Esophagus muscularis mucosa (tissue), 4 donors: ENCODE data around the gene UTP18. TPM values are rescaled to one million over a fixed set of nuclear protein-coding genes. Genes with fewer than 3 reads are reported as not detected.

Source experiments
- DNase-seq: peaks from one replicate; pipeline ENCODE4 v3.0.0-alpha.2; 2017; ENCODE audit errors: extremely low spot score
- H3K27ac ChIP-seq, 4 donors: fragments of 200-600 bp; sonication (generic); replicated peaks in 1 of 4; 1 replicate in 3 of 4; 2 replicates in 1 of 4; pipeline ENCODE4 v1.5.1; 2016 to 2019; ENCODE audit warnings: mild to moderate bottlenecking in 1 of 4
- H3K27me3 ChIP-seq, 4 donors: fragments of 200-600 bp; sonication (generic); one replicate each; pipeline versions ENCODE4 v1.5.1 to v1.6.0; 2016 to 2019
- H3K36me3 ChIP-seq, 4 donors: fragments of 200-600 bp; sonication (generic); one replicate each; pipeline ENCODE4 v1.5.1; 2016 to 2019
- H3K4me1 ChIP-seq, 4 donors: fragments of 200-600 bp; sonication (generic); one replicate each; pipeline ENCODE4 v1.5.1; 2016 to 2019
- H3K4me3 ChIP-seq, 4 donors: fragments of 200-600 bp; sonication (generic); 1 replicate in 2 of 4; 2 replicates in 2 of 4; pipeline ENCODE4 v1.5.1; 2016 to 2019; ENCODE audit warnings: mild to moderate bottlenecking in 4 of 4, moderate library complexity in 1 of 4
- H3K9me3 ChIP-seq, 4 donors: fragments of 200-600 bp; sonication (generic); 1 replicate in 3 of 4; 2 replicates in 1 of 4; pipeline ENCODE4 v1.5.1; 2016 to 2019
- EP300 ChIP-seq: sonication (generic); formaldehyde crosslinking; IDR thresholded peaks from one replicate; pipeline ENCODE4 v1.6.1; 2017; ENCODE audit warnings: antibody characterized with exemption
- POLR2A ChIP-seq: fragments of 450-650 bp; IDR thresholded peaks from one replicate; pipeline ENCODE4 v1.6.1; 2017; ENCODE audit warnings: antibody characterized with exemption, moderate library complexity, mild to moderate bottlenecking, low read depth
- POLR2AphosphoS5 ChIP-seq, 2 donors: sonication (generic); formaldehyde crosslinking; IDR thresholded peaks; one replicate each; pipeline ENCODE4 v1.6.1; 2017; ENCODE audit warnings: antibody characterized with exemption in 2 of 2
- WGBS: methylation state at CpG from one replicate; pipeline ENCODE4 v1.1.5; 2018; 5-methylcytosine and 5-hydroxymethylcytosine counted together
- intact Hi-C: fragments of 100-400 bp; cut with DNase I; formaldehyde crosslinking; loops from one replicate; pipeline ENCODE4 v1.15.1; 2023
- total RNA-seq, 4 donors: library from RNA; depleted of rRNA; stranded (reverse); fragments of >200 nt; gene quantifications; one replicate each; pipeline versions ENCODE4 v1.1.0 to v1.2.1, GENCODE V29; 2016
- TF ChIP-seq, protein P1 (sequence below), 3 experiments: fragments of 200-600 bp in 2 of 3; fragments of 450-650 bp in 1 of 3; sonication (generic) in 2 of 3; IDR thresholded peaks; one replicate each; pipeline ENCODE4 v1.5.1; 2017 to 2019; ENCODE audit warnings: antibody characterized with exemption in 3 of 3, mild to moderate bottlenecking in 2 of 3, moderate library complexity in 1 of 3

UTP18 gene
- total RNA-seq, 4 donors from 2014 or later, result 17.9 to 29.3 (median 21.1) TPM

- Histone ChIP-seq H3K36me3 (peaks cover 0 to 24% (median 19%) of the 10 kb centered on the region in 4 donors), H3K9me3 (no peaks in the 10 kb centered on the region), H3K27ac (no peak overlapping the region), H3K4me3 (no peak overlapping the region), H3K4me1 (peaks cover 28 to 55% (median 48%) of the 10 kb centered on the region in 4 donors), H3K27me3 (no peaks in the 10 kb centered on the region)
- TF ChIP-seq EP300 (no peak), POLR2A (no peak), POLR2AphosphoS5 (IDR thresholded peaks at IDR 0.05) (no peak)
- TF ChIP-seq, protein P1, sequence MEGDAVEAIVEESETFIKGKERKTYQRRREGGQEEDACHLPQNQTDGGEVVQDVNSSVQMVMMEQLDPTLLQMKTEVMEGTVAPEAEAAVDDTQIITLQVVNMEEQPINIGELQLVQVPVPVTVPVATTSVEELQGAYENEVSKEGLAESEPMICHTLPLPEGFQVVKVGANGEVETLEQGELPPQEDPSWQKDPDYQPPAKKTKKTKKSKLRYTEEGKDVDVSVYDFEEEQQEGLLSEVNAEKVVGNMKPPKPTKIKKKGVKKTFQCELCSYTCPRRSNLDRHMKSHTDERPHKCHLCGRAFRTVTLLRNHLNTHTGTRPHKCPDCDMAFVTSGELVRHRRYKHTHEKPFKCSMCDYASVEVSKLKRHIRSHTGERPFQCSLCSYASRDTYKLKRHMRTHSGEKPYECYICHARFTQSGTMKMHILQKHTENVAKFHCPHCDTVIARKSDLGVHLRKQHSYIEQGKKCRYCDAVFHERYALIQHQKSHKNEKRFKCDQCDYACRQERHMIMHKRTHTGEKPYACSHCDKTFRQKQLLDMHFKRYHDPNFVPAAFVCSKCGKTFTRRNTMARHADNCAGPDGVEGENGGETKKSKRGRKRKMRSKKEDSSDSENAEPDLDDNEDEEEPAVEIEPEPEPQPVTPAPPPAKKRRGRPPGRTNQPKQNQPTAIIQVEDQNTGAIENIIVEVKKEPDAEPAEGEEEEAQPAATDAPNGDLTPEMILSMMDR (IDR thresholded peaks at IDR 0.05), result no peak
- intact Hi-C loops, result no loop called here
- DNase-seq, result no peak
- 91% methylated on average over 3 of the region's 3 CpGs for WGBS
These were observed 4.2 kb upstream of the UTP18 start for GRCh38 chr17:51256101-51256500.

DNA sequence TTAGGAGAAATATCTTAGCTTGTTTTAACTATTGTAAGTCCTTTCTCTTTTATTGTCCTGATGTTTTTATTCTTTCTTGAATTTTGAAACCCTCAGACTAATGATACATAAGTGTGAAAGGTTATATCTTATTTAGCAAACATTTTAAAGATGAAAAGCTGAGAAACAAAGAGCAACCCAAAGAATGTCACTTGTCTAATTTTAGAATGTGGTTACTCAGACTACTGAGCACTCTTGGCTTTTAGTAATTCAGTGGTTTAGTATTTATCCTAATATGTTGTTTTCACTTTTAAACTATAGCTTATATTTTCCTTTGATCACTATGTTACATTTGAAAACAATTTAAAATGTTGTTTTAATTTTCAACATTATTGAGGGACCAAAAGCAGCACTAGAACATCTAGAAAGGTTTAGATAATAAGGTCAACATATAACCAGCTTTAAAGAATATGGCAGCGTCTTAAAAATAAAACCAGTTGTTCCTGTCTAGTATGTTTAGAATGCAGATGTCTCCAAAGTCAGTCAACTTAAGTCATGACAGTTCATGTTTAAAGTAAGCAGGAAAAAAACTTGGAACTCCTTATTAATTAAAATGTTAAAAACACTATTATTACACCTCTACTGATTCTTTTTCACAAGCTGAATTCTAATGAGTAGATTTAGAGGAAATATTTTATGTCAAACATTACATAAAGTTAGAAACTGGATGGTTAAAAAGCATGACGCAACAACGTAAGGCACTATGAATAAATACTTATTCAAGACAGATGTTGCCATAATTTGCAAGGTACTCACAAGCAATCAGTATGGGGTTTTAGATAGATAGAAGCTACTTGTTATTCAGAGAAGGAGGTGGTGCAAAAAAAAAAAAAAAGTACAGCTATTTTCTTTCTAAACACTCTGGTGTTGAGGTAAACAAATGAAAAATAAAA lies 2.9 kb upstream of the UTP18 start:
- Histone ChIP-seq H3K9me3 (no peaks in the 10 kb centered on the region), H3K27me3 (no peaks in the 10 kb centered on the region), H3K4me1 (peaks cover 39 to 68% (median 61%) of the 10 kb centered on the region in 4 donors), H3K27ac (peak overlapping the region in 1 of 4 donors; percentile 5), H3K36me3 (peaks cover 0 to 16% (median 15%) of the 10 kb centered on the region in 4 donors), H3K4me3 (peak overlapping the region in 2 of 4 donors; percentile 94 to 98)
- intact Hi-C loops, result no loop called here
- no peak for DNase-seq
- TF ChIP-seq POLR2A (no peak), POLR2AphosphoS5 (IDR thresholded peaks at IDR 0.05) (no peak), EP300 (no peak)
- TF ChIP-seq, protein P1 (IDR thresholded peaks at IDR 0.05), result no peak
- 68% methylated on average over 3 of the region's 3 CpGs for WGBS

GRCh38 chr17:51258756-51259563 lies 1.4 kb upstream of the UTP18 start:
- TF ChIP-seq, protein P1 (IDR thresholded peaks at IDR 0.05), result no peak
- TF ChIP-seq POLR2AphosphoS5 (IDR thresholded peaks at IDR 0.05) (no peak), POLR2A (no peak), EP300 (no peak)
- Histone ChIP-seq H3K4me3 (peak overlapping the region; percentile 91 to 98 (median 93)), H3K36me3 (peaks cover 0 to 21% (median 16%) of the 10 kb centered on the region in 4 donors), H3K27ac (peak overlapping the region; percentile 93 to 99 (median 98)), H3K27me3 (no peaks in the 10 kb centered on the region), H3K9me3 (no peaks in the 10 kb centered on the region), H3K4me1 (peaks cover 39 to 75% (median 74%) of the 10 kb centered on the region in 4 donors)
- intact Hi-C loops, result no loop called here
- DNase-seq, result no peak
- 1% methylated on average over 18 of the region's 18 CpGs for WGBS

DNA sequence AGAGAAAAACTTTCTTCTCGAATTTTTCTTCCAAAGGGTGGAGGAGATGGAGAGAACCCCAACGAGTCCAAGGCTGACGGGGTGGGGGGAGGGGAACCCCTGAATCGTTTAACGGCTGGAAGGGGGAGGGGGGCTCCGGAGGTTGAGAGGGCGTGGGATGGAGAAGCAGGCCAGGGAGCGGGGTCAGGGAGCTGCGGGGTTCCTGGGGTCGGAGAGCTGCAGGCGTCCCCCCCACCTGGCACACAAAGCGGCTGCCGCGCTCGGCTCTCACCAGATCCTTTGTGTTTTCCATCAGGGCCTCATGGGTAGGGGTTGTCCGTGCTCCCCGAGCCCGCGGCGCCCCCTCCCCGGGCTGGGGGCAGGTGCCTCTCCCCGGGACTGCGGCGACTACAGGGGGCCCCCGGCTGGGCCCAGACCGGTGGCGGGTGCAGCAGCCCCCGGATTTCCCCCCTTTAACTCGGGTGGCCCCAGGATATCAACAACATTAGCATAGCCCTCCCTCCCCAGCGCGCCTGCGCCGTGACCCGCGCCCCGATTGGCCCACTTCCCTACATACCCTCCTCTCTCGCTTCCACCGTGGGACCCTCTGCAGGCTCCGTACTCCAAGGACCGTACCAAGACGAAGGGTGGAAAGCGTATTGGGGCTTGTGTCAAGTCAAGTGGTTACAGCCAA lies 646 bp upstream of the UTP18 start, which contains the start of gene MBTD1:
TSS of gene MBTD1 (minus strand) at position 486 of the 673 bp plus-strand sequence. CDS start 34,888 bp downstream, outside the sequence.
- DNase-seq, result peak; percentile 99
- H3K27me3 ChIP-seq, result no peaks in the 10 kb centered on the region
- H3K9me3 ChIP-seq, result no peaks in the 10 kb centered on the region
- WGBS, result under 1% methylated on average over 34 of the region's 42 CpGs
- H3K4me3 ChIP-seq, result peak within 1 kb of the TSS; percentile 91 to 98 (median 93)
- peaks cover 0 to 27% (median 12%) of the 10 kb centered on the region in 4 donors for H3K36me3 ChIP-seq
- H3K27ac ChIP-seq, result peak within 1 kb of the TSS; percentile 93 to 99 (median 98)
- intact Hi-C loops, result loop anchor here (5.0 kb wide), 1 partner anchor 92 kb away; the partner anchor contains the start of gene NME2
- H3K4me1 ChIP-seq, result peaks cover 39 to 73% (median 69%) of the 10 kb centered on the region in 4 donors
- TF ChIP-seq EP300 (no peak), POLR2AphosphoS5 (IDR thresholded peaks at IDR 0.05) (peak; percentile 52 to 70)
